Left colon (tissue), 2 donors: ENCODE measurements around the gene BRD4. TPM values are rescaled to one million over a fixed set of nuclear protein-coding genes. Genes with fewer than 3 reads are reported as not detected.

ENCODE experiments used
- ATAC-seq: fragments of 200-7000 bp; cut with Tn5 transposase; one replicate; pipeline ENCODE4 v1.9.1; 2020; ENCODE audit warnings: mild to moderate bottlenecking, moderate library complexity
- DNase-seq, 2 donors: peaks; one replicate each; pipeline ENCODE4 v3.0.0-alpha.2; 2020
- intact Hi-C, 2 donors: fragments of 100-400 bp; cut with DNase I in 1 of 2; cut with micrococcal nuclease in 1 of 2; formaldehyde crosslinking; loops; one replicate each; pipeline versions ENCODE4 v1.11.2 to v1.14.0; 2022; cut with DNase I, micrococcal nuclease
- total RNA-seq, 2 donors: library from RNA; stranded (reverse); fragmentation: NEBNext Ultra II Directional; extraction: Animal tissue kit (Norgen Biotek cat#: 25700); gene quantifications; one replicate each; pipeline ENCODE4 v1.2.1, GENCODE V29; 2021
- donor health status: DM: no; HTN: no; CAD: no.
- donor health status: DM: yes; HTN: yes; CAD: no.

The BRD4 gene
- total RNA-seq, 2 donors from 2014 or later, result 64.6 to 90.7 TPM

GRCh38 chr19:15321739-15322138 is 10.6 kb downstream of the BRD4 start:
- no peak for DNase-seq
- no peak for ATAC-seq
- intact Hi-C loops, result no loop called here

- intact Hi-C loops, result no loop called here
- ATAC-seq, result no peak
- no peak for DNase-seq
These were observed 12.2 kb downstream of the BRD4 start for GRCh38 chr19:15320116-15320515.

DNA sequence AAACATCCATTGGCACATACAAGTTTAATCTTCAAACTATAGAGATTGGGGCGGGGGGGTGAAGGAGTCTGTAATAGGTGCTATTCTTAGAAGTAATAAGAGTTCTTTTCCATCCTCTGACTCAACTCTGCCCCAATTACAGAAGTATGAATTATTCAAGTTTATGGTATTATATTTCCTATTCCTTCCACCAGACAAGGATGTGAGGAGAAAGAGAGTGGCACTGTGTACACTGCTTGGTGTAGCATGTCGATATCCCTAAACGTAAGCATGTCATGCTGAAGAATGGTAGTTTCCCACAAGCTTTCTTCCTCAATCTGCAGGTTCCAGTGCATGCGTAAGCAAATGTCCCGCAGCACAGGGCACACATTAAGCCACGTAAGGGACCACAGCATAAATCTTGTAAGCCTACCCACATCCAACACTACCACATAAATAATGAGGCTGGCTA is 14.1 kb downstream of the BRD4 start:
- intact Hi-C loops, result no loop called here
- ATAC-seq, result peak; percentile 23
- DNase-seq, result no peak

GRCh38 chr19:15317392-15318071 is 14.8 kb downstream of the BRD4 start:
- intact Hi-C loops, result no loop called here
- ATAC-seq, result no peak
- DNase-seq, result no peak

DNA sequence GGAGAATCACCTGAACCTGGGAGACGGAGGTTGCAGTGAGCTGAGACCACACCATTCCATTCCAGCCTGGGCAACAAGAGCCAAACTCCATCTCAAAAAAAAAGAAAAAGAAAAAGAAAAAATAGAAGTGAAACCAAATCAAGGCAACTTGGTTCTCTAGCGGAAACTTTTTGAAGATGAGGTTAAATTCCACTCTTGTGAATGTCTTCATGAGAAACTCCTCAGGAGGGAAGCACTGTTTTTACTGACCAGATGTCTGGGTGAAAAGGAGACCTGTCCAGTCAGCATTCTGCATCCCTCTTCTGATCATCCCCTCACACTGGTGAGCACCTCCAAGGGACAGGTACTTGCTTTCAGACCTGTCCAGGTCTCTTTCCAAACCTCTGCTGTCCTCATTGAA is 15.8 kb downstream of the BRD4 start:
- ATAC-seq, result no peak
- intact Hi-C loops, result no loop called here
- DNase-seq, result no peak

DNA sequence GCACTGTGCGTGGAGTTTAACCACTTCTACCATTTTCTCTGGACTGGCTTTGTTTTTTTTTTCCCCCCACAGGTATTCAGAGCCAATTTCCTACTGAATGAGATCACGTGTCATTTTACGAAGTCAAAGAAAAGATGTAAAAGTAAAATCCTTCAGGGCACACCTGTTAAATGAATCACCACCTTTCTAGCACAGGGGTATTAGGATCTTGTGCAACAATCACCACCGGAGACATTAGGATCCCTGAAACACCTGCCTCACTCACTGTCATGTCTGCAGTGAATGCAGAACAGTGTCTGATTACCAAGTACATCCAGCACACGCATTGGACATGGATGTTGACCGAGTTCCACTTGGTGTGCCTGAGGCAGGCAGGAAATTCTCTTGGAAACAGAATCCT is 17.2 kb downstream of the BRD4 start:
- intact Hi-C loops, result no loop called here
- no peak for ATAC-seq
- no peak for DNase-seq

- ATAC-seq (no peak), DNase-seq (no peak)
- intact Hi-C loops, result no loop called here
These were observed 18.6 kb downstream of the BRD4 start for GRCh38 chr19:15313649-15314279.

- DNase-seq (no peak), ATAC-seq (no peak)
- intact Hi-C loops, result no loop called here
These were observed 25.2 kb downstream of the BRD4 start for GRCh38 chr19:15307169-15307568.

GRCh38 chr19:15305582-15306334 is 26.6 kb downstream of the BRD4 start:
- intact Hi-C loops, result no loop called here

GRCh38 chr19:15304140-15304705 is 28.1 kb downstream of the BRD4 start:
- DNase-seq, result peak in 1 of 2 donors; percentile 50
- intact Hi-C loops, result no loop called here

More at GRCh38 chr19:15305582-15306334, 26.6 kb downstream of the BRD4 start:
- DNase-seq, result no peak
- no peak for ATAC-seq

DNA sequence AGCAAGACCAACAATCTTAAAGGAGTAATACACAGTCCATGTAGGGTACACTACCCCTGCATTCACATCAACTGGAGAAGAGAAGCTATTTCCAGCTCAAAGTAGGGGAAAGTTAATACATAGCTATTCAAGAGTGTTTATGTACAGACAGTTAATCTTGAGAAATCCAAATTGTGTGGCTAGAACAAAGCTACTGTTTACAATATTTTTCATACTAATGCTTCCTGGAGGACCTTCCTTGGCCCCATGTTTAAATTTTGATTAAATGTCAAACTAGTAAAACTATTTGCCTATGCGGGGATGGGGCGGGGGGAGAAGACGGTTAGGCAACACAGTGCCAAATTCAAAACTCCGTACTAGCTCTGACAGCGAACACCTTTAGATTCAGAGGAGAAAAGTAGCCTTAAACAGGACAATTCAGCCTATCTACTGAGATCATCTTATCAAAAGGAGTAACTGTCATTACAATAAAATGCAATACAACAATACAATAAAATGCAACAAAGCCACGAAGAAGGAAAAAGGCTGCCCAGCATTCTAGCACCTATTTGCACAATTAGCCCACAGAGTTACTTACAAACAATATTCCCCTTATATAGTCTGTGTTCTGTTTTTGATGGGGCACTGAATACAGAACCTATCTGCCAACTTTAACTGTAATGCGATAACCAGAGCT is 29.1 kb downstream of the BRD4 start:
- ATAC-seq, result peak; percentile 56
- intact Hi-C loops, result no loop called here
- DNase-seq, result no peak

More at GRCh38 chr19:15304140-15304705, 28.1 kb downstream of the BRD4 start:
- ATAC-seq, result peak; percentile 17

- DNase-seq, result no peak
- intact Hi-C loops, result no loop called here
- ATAC-seq, result no peak
These were observed 31.7 kb downstream of the BRD4 start for GRCh38 chr19:15300533-15301197.

- DNase-seq (no peak), ATAC-seq (no peak)
- intact Hi-C loops, result no loop called here
These were observed 32.5 kb downstream of the BRD4 start for GRCh38 chr19:15299568-15300409.

GRCh38 chr19:15298847-15299567 is 33.3 kb downstream of the BRD4 start:
- ATAC-seq (no peak), DNase-seq (no peak)
- intact Hi-C loops, result no loop called here

DNA sequence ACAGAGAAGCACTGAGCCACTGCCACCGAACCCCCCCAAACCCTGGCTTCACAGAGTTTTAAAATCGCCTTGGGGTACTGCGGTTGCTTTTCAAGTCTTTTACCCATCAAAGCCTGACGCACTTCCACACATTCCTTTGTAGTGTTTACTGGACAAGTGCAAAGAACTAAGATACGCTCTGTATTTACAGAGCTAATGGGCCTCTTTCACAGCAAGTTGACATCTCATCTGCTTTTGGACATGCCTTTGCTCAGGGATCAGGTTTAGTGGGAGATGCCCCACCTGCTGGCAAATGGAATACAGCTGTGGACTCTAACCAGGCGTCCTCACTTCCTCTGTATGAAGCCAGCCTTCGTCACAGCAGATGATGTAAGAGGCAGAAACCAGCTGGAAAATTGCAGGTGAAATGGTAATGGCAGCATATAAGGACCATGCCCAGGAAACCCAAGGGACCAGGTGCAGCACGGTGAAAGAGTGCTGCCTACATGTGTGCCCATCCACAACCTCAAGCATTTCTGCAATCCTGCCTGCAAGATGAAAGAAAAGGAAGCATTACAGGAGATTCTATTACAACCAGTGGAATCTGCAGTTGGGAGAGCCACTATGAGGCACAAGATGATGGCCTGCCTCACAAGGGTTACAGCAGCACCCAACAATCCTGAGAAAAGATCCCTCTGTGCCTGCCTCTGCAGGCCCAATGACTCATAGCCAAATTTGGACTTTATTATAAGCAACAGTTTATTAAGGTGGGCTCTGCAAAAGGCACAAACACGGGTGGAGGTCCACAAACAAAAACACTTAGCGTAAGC is 34.7 kb downstream of the BRD4 start:
- ATAC-seq (peak; percentile 70), DNase-seq (peak in 1 of 2 donors; percentile 31)
- intact Hi-C loops, result no loop called here

DNA sequence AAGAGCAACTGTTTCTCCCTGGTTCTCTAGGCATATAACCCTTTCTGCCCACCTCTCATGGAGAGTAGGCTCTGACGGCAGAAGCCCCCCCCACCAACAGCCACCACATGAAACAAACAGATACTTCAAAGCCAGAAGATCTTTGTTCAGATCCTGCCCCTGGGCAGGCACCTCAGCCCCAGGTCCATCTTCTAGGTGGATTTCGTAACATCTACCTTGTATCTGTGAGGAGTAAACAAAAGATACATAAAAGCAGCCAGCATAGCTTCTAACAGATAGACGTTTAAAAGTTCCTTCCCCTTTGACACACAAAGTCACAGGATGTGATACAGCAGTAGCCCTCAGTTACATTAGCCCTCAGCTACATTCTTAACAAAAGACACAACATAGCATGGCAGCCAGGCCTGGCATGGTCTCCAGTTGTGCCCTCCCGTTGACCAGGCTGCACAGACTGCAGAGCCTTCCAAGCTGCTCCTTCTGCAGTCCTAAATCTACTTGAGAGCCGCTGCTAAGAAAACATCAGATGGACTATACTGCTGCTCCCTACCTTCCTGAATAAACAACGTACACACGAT is 35.4 kb downstream of the BRD4 start:
- intact Hi-C loops, result no loop called here
- no peak for DNase-seq
- peak; percentile 13 for ATAC-seq
